OCI-M2 (cell line): Measurements from ENCODE around the gene ZSCAN12.

Experiments used
- DNase-seq: peaks from one replicate; lab custom pipeline; 2025; ENCODE audit not compliant: unreplicated experiment; lab: John Stamatoyannopoulos, UW

Gene ZSCAN12

GRCh38 chr6:28354688-28355554, 44.6 kb downstream of the ZSCAN12 start:
- no peak for DNase-seq

GRCh38 chr6:28353981-28354676, 45.4 kb downstream of the ZSCAN12 start:
- DNase-seq, result no peak

- DNase-seq, result no peak
Measured at GRCh38 chr6:28353356-28353755, 46.2 kb downstream of the ZSCAN12 start.

GRCh38 chr6:28351493-28351925, 48.0 kb downstream of the ZSCAN12 start:
- DNase-seq, result no peak

GRCh38 chr6:28351087-28351486, 48.5 kb downstream of the ZSCAN12 start:
- no peak for DNase-seq

- peak; percentile 67 for DNase-seq
Measured at GRCh38 chr6:28349892-28350737, 49.4 kb downstream of the ZSCAN12 start, which contains the start of gene ZKSCAN3. Gene ZKSCAN3, plus strand, starts transcription at chr6:28349947. Its CDS starts 9,640 bp downstream, at chr6:28359587.

GRCh38 chr6:28349344-28349891, 50.1 kb downstream of the ZSCAN12 start:
- no peak for DNase-seq

- no peak for DNase-seq
Measured at GRCh38 chr6:28347119-28347518, 52.4 kb downstream of the ZSCAN12 start.

- DNase-seq, result no peak
Measured at GRCh38 chr6:28345201-28345600, 54.3 kb downstream of the ZSCAN12 start.

- no peak for DNase-seq
Measured at GRCh38 chr6:28343898-28344677, 55.5 kb downstream of the ZSCAN12 start.

GRCh38 chr6:28340310-28341095, 59.0 kb downstream of the ZSCAN12 start:
- DNase-seq, result no peak

- no peak for DNase-seq
Measured at GRCh38 chr6:28337121-28337520, 62.4 kb downstream of the ZSCAN12 start.

- DNase-seq, result peak; percentile 68
Measured at GRCh38 chr6:28336284-28337120, 63.0 kb downstream of the ZSCAN12 start.

GRCh38 chr6:28335564-28336283, 63.8 kb downstream of the ZSCAN12 start, which contains the start of gene ZSCAN31:
Gene ZSCAN31, minus strand, starts transcription at chr6:28336148. Its CDS starts 6,465 bp downstream, at chr6:28329683.
- DNase-seq, result peak; percentile 97

- peak; percentile 99 for DNase-seq
Measured at GRCh38 chr6:28335040-28335563, 64.4 kb downstream of the ZSCAN12 start.

- no peak for DNase-seq
Measured at GRCh38 chr6:28334286-28335039, 65.1 kb downstream of the ZSCAN12 start.

GRCh38 chr6:28333599-28334018, 65.9 kb downstream of the ZSCAN12 start:
- no peak for DNase-seq
